GM19328 (cell line): ENCODE measurements around the gene SLC7A6OS.
A peak's percentile ranks its signal among the peaks of the same experiment; 100 is the strongest.

Source experiments
- ATAC-seq: cut with Tn5 transposase; IDR thresholded peaks from one replicate; pipeline ENCODE4 v1.9.1; 2021; ENCODE audit warnings: mild to moderate bottlenecking, moderate library complexity; ENCODE audit not compliant: unreplicated experiment

Gene SLC7A6OS

DNA sequence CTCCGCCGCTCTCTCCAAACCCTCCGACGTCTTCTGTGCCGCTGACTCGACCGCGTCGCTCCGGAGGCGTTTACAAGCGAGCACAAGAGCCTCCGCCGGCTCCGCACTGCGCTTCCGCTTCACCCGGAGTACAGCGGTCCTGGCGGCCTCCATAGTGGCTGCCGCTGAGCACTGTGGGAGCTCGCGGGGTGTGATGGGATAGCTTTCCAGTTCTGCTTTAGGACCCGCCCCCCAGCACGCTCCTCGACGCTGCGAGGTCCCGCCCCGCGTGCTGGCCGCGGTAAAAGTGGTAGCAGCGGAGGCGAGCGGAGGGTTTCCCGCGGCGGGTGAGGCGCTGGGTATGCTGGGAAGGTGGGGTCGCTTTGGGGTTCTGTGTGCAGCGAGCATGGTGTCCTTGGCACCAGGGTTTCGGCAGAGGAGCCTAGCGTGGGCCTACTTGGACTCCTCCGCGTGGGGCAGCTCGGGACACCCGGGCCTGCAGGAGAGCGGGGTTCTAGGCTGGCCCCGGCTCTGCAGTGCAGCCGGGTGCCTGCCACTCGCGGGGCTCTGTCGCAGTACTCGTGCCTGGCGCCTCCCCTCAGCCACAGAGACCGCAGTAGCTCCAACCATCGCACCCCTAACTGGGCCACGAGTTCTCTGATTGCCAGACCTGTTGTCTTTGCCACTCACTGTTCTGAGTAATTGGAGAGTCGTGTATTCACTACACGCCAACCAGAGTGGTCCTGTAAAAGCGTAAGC lies at the start of gene SLC7A6OS, which contains the start of gene PRMT7:
SLC7A6OS (minus strand) TSS at position 173 of the 738 bp plus-strand sequence; CDS start at position 153, 20 bp downstream.
PRMT7 (plus strand) TSS at position 246 of the 738 bp plus-strand sequence. CDS start 4,961 bp downstream, outside the sequence.
- peak; percentile 90 for ATAC-seq

DNA sequence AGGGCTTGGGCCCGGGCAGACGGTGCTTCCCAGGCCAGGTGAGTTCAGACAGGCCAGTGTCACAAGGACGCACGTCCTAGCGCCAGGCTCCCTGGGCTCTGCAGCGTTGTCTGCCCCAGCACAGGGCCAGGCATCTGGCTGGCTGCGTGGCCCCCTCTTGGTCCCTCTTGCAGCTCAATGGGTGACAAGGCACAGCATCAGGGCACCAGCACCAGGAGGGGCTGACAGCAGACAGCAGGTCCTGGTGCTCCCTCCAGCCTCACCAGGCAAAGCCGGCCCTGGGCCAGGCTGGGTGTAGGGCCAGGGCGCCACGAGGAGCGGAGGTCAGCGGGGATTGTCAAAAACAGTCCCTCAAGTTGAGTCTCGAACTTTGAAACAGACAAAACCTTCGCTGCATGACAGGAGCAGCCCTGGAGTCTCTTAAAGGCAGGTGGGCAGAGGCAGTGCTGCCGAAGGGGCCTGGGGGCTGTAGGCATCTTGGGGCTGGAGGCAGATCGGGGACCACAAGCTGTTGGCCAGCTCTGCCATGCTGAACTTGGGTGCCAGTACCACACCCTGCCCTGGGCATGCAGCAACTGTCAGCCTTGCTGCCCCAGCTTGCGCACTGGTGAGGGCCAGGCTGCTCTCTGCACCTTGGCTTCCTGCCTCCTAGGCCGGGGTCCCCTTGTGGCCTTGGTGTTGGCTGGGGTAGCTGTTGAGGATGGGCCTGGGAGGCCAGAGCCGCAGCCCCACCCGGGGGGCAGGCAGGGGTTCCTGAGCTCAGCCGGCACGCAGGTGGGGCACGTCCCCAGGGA lies 48.8 kb upstream of the SLC7A6OS start:
- ATAC-seq, result no peak

DNA sequence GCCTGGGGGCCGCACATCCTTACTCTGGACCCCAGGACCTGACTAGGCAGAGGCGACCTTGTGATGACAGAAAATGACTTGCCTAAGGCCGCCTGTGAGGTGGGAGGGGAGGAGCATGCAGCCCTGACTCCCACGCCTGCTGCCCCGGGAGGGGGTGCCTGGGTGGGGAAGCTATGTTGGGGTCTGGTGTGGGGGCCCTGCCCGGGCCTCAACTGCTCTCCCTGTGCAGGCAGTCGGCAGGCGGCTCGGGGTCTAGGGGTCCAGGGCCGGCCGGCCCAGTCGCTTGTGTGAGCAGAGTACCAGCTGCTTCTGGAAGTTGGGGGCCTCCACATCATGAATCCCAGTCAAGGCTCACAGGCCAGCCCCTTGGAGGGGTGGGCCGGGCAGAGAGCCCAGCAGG lies 48.2 kb upstream of the SLC7A6OS start:
- ATAC-seq, result no peak

DNA sequence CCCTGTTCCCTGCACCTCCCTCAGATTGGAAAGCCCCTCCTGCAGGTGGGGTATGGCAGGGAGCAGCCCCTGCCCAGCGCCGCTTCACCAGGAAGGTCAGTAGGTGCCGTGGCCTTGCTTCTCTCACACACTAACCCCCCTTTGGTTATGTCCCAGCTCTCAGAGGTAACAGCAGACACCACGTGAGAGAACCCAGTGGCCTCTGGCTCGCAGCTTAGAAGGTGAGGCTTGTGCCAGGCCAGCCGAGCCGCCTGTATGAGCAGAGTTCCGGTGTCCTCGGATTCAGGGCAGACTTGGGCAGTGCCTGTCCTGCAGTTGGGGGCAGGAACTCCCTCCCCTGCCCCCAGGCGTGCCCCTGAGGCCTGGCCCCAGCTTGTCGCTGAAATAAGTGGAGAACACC lies 47.2 kb upstream of the SLC7A6OS start:
- no peak for ATAC-seq

DNA sequence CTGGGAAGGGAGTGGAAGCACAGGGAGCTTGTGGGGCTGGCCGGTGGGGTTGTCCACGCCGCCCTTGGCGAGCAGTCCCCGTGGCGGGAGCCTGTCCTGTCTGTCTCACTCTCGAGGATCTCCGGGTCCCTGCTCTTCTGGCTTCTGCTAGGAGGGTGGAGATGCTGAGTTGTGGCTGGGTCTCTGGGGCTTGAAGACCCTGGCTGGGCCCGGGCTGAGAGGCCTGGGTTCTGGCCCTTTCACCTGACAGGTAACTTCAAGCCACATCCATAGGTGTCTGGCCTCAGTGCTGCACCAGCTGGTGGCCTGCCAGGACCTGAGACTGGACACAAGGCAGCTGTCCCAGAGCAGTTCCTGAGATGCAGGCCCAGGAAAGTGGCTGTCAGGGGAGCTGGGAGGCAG lies 46.8 kb upstream of the SLC7A6OS start:
- ATAC-seq, result no peak

DNA sequence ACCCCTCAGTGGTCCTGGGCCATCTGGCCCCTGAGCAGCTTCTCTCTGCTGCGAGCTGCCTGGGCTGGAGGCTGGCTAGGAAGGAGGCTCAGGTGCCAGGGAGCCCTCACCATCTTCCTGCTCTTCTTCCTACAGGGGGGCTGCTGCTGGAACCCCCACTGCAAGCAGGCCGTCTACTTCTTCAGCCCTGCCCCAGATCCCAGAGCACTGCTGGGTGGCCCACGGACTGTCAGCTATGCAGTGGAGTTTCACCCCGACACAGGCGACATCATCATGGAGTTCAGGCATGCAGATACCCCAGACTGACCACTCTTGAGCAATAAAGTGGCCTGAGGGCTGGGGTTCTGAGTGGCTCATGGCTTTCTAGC lies 46.2 kb upstream of the SLC7A6OS start:
- no peak for ATAC-seq

DNA sequence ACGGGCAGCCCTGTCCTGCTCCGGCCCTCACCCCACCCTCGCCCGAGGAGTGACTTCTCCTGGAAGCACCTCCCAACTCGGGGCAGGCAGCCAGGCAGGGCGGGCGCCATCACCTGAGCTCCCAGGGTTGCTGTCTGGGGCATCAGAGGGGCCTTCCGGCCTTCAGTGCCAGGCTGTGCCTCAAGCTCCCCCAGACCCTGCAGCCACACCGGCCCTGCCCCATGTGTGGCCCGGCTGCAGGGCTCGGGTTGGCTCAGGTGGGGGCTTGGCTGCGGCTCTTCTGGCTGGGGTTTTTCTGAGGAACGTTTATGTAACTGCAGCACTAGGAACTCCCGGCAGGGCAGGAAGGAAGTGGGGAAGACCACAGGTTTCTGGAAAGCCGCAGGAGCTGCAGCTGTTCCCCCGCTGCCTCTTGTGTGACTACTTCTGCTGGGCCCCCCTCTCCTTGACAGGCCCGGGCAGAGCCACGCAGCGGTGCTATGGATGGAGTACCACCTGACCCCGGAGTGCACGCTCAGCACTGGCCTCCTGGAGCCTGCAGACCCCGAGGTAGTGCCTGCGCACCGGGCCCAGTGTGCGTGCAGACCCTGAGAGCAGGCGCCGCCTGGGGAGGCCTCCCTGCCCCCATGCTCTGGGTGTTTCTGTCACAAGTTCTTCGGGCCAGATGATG lies 45.6 kb upstream of the SLC7A6OS start:
- ATAC-seq, result peak; percentile 69

DNA sequence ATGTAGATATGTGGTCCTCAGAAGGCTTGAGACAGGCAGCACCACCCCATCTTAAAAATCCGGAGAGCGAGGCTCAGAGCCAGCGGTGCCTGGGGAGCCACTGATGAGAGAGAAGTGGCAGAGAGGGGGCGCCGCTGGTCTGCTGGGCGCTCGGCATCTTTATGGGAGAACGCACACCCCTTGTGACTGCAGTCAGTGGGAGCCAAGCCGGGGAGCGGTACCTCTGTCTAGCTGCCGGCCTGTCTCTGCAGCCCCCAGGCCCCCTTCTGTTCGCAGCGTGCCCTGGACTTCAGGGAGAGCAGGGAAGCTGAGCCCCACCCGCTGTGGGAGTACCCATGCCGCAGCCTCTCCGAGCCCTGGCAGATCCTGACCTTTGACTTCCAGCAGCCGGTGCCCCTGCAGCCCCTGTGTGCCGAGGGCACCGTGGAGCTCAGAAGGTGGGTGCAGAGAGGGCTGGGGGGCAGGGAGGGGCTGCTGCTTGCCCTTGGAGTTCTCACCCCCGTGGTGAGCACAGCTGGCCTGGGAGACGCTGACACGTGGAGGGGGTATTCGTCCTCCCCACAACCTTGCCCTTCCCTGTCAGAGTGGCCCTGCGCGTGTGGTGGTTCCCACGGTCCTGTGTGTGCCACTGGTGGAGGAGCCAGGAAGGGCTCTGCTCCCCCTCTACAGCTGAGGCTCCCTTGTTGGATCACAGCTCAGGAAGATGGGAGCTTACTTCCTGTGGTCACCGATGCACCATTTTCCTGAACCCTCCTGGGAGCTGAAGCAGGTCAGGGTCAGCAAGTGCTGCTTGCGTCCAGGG lies 44.9 kb upstream of the SLC7A6OS start:
- ATAC-seq, result no peak

DNA sequence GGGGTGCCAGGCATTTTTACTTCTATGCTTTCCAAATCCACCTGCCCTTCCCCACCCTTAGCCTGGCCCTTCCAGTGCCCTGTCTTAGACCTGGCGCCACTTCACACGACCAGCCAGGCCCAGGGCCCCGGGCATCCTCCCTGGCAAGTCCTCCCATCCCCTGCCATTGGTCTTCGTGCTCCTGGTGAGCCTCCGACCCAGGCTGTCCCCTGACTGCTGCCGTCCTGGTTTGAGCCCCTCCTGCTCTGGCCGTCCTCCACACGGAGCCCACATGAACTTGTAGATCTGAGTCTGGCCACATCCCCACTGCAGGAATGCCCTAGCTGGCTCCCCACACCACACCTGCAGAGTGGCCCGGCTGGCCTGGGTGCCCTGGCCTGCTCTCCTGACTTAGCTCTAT lies 44.1 kb upstream of the SLC7A6OS start:
- no peak for ATAC-seq

DNA sequence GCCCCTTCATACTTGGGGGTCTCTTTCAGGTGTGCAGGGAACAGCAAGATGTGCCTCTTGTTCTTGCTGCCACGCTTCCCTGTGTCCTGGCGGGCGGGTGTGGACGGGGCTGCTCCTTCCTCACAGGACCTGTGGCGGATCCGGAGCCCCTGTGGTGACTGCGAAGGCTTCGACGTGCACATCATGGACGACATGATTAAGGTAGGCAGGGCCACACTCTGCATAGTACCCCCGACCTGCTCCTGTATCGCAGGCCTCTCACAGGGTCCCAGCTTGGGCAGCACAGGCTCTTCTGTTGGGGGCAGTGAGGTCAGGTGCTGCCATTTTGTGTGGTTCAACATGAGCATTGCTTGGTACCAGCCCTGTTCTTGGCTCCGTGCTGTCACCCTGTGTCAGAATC lies 42.6 kb upstream of the SLC7A6OS start:
- ATAC-seq, result no peak

DNA sequence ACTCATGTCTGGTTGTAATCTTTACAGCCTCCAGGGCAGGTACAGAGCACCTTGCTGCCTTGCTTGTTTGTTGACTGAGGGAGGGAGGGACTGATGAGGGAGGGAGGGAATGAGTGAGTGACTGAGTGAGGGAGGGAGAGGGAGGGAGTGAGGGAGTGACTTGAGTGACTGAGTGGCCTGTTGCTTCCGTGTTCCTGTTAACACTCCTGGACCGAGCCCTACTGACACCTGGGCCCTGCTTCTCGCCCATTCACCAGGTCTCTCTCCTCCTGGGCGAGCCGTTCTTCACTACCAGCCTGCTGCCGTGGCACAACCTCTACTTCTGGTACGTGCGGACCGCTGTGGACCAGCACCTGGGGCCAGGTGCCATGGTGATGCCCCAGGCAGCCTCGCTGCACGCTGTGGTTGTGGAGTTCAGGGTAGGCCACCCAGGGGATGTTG lies 41.3 kb upstream of the SLC7A6OS start:
- no peak for ATAC-seq

DNA sequence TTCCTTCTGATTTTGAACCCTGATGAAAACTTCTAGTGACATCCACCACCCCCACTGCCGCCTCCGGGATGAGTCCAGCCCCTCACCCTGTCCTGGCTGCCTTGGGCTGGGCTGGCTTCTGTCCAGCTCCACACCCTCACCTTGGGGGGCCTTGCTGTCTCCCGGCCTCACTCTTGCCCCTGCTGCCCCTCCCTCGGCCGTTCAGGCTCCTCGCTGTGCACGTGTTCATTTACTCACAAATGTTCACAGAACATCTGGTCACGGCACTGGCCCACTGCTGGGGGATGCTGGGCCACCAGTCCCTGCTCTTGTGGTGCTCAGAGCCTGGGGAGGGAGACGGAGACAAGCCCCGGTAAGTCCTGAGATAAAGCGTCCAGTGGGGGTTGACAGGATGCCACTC lies 40.7 kb upstream of the SLC7A6OS start:
- ATAC-seq, result no peak

DNA sequence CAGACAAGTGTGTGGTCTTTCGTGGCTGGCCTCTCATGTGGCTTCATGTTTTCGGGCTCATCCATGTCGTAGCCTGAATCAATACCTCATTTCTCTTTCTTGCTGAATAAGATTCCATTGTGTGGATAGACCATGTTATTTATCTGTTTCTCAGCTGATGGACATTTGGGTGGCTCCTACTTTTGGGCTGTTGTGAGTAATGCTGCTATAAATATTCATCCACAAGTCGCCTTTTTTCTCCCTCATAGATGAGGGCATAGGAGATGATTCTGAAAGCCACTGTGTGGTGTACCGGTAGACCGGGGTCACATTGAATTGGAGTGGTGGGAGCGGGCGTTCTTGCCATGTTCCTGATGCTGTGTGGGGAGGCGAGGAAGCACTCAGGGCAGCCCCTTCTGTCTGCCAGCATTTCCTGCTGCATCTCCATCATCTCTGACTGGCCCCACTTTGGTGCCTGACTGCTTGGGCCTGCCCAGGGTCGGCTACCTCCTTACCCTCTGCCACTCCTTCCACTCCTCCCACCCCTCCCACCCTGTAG lies 40.1 kb upstream of the SLC7A6OS start:
- no peak for ATAC-seq

DNA sequence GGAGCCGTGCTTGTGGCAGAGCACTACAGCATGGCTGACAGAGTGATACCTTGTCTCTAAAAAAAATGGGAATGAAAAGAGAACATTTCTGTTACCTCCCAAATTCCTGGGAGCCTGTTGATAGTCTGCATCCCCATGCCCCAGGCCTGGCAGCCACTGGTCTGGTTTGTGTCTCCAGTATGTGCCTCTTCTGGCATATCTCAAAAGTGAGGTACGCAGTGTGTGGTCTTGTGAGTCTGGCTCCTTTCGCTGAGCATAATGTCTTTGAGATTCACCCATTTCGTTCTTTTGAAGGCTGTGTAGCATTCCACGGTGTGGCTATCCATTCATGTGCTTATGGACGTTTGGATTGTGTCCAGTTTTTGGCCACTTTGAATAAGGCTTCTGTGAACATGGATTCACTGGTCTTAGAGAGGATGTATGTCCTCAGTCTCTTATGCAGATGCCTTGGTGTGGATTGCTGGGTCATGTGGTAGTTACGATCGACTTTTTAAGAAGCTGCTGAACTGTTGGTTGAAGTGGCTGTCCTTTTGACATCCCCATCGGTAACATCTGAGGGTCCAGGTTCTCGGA lies 39.2 kb upstream of the SLC7A6OS start:
- no peak for ATAC-seq

DNA sequence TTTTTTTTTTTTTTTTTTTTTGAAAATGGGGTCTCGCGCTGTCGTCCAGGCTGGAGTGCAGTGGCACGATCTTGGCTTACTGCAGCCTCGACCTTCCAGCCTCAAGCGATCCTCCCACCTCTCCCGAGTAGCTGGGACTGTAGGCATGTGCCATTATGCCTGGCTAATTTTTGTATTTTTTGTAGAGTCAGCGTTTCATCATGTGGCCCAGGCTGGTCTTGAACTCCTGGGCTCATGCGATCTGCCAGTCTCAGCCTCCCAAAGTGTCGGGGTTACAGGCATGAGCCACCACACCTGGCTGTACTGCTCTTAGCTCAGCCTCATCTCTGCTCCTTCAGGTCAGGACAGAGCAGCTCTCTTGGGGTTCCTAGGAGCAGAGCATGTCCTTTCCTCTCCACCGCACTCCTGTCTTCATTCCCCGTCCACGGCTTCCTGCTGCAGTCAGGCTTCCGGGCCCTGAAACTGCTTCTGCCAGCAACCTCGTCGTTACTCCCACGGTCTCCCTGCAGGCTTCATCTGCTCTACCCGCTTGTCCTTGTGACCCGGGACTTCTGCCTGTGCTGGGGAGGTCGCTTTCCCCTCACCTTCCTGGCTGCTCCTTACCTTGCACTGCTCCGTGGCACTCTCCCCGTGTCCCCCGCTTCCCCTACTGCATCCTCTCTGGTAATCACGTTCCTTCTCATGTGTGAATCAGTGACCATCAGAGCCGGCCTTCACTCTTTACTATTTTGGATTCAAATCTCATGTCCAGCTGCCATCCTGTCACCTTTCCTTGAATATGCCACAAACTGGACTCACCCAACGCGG lies 38.1 kb upstream of the SLC7A6OS start:
- ATAC-seq, result no peak

DNA sequence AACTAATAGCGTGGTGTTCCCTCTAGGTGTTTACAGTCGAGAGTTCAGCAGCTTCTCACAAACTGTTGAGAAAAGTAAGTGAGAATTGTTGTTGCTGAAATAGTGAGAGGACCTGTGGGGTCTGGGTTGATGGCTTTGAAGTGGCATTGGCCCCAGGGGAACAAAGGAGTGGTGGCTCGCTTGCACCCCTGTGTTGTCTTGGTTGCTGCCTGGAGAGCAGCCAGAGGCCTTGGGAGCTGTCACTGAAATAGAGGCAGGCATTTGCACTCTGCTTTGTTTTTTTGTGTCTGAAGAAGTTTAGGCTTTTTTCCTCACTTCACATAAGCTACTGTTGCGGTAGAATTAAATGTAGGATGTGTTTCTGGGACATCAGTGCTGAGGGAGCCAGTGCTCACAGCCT lies 36.9 kb upstream of the SLC7A6OS start:
- no peak for ATAC-seq

DNA sequence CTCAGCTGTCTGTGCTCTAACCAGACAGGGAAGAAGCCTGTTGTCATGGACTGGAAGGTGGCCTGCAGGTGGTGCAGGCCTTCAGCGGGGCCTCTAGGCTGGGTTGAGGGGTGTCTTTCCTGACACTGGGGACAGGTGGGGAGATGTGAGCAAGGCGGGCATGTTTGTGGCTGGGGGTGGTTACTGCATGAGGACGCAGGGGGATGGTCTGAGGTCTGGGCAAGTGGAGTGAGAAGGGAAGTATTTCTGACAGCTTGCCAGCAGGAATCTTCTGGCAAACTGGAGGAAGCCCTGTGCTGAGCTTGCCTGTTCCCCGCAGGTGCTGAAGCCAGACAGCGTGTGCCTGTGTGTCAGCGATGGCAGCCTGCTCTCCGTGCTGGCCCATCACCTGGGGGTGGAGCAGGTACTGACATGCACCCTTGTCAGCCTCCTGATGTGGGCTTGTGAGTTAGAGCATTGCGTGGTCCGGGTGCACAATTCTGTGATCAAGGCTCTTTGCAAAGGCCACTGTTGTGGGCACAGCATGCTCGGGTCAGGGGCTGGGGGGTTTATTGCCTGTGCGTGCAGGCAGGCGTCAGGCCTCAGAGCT lies 36.2 kb upstream of the SLC7A6OS start:
- no peak for ATAC-seq

DNA sequence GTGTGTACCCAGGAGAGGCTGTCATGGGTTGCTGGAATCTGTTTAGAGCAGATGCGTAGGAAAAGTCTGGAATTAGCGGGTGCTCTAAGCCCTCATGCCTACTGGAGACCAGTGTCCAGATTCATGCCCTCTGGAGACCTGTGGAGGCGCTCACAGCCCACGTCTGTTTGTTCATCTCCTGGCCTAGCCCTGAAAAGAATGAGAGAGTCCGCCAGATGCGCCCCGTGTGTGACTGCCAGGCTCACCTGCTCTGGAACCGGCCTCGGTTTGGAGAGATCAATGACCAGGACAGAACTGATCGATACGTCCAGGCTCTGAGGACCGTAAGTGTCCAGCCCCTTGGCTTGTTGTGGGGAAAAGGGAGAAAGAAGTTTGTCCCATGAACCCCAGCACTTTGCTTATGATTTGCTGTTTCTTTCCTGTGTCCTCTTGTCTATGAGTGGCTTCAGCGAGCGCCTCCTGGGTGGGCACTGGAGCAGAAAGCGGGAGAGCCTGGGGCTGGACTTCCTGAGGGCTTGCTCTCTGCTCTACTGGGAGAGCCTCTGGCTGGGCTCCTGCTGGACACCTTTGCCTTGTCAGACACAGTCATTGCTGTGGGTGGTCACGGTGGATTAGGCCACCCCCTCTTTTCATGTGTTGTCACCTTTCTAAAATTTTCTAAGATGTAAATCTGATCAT lies 35.4 kb upstream of the SLC7A6OS start:
- ATAC-seq, result no peak
